Renal cortex interstitium (tissue), 11 donors: ENCODE measurements around the gene MYL11. TPM values are rescaled to one million over a fixed set of nuclear protein-coding genes. Genes with fewer than 3 reads are reported as not detected.
A peak's percentile ranks its signal among the peaks of the same experiment; 100 is the strongest.

ENCODE experiments used
- DNase-seq, 11 donors: peaks; one replicate each; pipeline ENCODE4 v3.0.0-alpha.2; 2013; ENCODE audit warnings: low read depth in 9 of 11, low spot score in 4 of 11; ENCODE audit errors: extremely low read depth in 1 of 11
- polyA plus RNA-seq, 3 donors: library from polyadenylated mRNA; unstranded; fragments of 120-200 nt; gene quantifications; one replicate each; pipeline ENCODE4 v1.2.1, GENCODE V29; 2013; ENCODE audit not compliant: insufficient read length in 3 of 3

MYL11 gene
- polyA plus RNA-seq, 3 donors, result 0.56 to 4.5 (median 1.2) TPM

DNA sequence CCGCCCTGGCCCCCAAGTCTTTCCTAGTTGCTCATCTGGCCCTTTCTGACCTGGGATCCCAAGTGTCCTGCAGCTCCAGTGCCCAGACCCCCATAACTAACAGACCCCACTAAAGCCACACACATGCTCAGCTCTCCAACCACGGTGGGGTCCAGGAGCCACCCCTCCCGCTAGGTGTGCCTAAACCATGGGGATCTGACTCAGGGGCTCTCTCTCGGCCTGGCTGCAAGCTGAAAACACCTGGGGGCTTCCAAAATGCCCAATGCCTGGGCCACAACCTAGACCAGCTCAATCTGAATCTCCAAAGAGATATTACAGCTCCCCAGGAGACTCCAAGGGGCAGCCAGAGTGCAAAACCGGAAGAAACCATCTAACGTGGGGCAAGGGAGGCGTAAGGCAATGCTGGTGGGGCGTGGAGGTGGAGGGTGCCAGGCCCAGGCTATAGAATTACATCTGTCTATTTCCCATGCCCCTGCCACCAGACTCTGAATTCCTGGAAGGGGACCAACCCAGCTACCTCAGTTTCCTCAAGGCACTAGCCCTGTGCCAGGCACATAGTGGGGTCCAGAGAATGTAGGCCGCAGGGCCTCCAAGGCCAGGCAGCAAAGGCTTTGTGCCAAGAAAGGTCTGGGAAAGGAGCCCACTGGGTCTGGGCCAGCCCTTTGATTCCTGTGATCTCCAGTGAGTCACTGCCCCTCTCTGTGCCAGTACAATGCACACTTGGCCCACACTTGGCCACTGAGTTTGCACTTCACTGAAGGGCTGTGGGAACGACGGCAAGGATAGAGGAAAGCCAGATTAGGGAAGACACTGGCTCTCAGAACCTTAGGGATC lies 22.8 kb upstream of the MYL11 start:
- DNase-seq, result no peak

DNA sequence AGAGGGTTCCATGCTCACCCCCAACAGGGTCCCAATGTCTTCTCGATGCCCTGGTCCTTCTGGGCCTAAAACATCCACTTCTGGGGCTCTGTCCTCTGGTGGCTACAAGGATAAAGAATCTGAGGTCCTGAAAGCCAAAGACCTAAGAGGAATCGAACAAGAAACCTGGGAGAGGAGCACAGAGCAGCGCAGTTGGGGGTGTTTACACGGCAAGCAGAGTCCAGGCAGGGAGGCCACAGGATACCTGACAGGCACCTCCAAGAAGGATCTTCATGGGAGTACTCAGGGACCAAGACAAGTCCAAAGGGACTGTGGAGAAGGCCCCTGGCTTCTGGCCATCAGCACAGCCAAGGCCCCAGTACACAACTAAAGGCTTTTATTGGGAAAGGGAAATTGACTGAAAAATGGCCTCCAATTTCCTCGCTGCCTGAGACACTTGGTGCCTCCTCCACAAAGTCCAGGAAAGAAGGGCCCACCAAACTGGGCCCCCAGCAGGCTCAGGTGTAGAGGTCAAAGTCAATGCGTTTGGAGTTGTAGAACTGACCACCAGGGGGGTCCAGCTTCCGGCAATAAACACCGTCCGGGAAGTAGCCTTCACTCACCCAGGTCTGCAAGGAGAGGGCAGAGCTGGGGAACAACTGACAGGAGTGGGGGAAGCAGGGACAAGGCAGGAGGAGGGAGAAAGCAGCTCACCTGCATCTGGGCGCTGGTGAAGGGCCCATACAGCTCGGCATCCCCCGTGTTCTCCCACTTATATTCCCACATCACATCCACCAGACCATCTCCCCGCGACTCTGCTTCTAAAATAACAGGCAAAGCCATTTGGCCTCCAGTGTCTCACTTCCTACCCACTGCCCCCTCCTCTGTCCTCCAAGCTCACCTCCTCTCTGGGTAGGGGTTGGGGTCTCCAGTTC lies 21.9 kb upstream of the MYL11 start:
- no peak for DNase-seq

DNA sequence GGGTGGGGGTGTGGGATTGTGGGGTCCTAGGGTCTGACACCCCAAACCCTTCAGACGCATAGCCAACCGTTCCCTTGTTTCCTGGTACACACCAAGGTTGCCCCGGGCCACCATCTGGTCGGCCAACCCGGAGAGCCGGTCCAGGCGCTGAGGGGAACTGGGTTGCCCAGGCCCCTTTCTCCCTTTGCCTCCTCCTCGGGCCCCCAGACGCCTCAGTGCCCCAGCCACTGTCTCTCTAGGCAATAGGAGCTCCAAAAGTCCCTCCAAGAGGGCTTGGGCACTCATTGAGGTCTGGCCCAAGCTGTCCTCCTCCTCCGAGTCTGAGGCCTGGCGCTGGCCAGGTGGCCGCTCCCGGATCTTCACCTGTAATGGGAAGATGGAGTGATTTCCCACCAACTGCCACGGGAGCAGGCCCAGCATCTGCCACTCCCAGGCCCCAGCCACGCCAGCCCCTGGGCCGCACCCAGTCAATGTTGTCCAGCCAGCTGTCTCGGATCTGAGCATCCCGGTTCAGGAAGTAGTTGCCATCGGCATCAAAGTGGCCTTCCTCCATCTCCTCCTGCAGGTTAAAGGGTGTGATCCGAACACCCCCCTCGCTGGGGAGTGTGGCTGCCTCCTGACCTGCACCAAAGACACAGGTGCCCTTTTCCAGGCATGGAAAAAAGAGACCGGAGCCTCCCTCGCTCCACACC lies 21.0 kb upstream of the MYL11 start:
- no peak for DNase-seq

DNA sequence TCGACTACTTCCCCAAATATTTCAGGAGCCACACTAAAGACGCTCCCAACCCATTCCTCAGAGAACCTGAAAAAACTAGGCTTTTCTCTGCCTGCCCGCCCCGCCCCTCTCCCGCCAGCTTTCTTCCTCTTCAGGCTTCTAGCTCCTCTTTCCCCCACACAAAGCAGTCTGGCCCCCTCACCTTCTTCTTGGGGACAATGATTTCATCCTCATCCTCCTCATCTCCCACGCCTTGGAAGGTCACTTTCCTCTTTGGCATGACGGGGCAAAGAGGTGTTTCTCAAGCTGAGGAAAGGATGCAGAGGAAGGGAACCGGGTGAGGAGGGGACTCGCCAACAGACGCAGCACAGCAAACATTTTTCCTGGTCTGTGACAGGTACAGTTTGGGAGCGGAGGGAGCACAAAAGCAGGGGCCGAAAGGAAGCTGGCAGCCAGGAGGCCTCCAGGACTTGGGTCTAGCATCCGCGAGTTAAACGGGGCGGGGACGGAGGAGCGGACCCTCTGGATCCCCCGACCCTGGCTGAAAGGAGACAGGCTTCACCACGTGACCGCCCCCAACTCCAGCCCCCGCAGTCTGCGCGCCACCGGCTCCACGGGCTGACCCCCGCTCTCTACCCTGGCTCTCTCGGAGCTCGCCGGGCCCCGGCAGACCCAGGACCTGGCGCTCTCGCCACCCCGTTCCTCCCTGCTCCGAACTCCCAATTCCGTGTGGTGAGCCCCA lies 20.0 kb upstream of the MYL11 start:
- DNase-seq, result no peak

DNA sequence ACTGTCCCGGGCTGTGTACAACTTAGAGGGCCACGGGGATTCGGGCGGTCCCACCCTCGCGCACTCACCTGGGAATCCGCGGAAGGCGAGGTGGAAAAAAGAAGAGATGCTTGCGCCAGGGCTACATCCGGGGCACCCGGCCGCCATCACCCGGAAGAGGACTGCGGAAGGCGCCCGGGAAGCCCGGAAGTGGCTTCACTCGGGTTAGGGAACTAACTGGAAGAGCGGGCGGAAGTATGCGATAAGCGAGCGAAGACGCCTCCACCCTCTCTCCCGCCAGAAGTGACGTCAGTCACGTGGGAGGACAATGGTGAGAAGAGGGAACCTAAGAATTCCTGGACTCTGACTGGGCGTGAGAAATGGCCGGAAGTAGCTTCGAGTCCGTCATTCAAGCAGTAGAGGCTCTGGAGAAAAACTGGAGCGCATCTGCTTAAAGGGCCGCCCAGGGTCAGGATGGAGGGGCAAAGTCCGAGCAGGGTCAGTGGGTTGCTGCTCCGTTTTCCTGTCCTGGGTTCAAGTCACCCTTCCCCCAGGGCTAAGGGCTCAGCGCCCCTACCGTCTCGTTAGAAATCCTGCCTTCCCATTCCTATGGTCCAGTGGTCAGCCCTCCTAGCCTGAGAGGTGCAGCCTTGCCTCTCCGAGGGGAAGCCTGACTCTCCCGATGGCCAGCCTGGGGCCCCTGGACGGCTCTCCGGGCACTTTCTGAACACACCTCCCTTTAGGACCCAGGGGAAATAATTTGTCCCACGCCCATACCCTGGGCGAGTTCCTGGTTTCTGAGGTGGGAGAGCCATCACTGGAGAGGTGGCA lies 19.3 kb upstream of the MYL11 start, which contains the start of gene CD2BP2:
TSS of gene CD2BP2 (minus strand) at position 165 of the 810 bp plus-strand sequence. CDS start 627 bp downstream, outside the sequence.
- DNase-seq, result peak; percentile 97 to 100 (median 99)

DNA sequence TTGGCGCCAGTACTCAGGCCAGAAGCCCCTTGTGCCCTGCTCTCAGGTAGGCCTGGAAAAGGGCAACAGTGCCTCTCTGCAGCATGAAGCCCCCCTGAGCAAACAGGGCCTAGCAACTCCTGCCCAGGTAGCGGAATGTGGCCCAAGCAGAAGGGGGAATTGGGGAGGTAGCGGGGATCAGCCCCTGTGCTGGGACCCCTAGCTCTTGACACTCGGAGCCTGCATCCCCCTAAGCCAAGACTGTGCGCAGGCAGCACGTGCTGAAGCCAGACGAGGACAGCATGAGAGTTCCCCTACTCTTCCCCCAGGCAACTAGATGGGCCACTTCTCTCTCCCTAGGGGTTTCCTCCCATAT lies 18.7 kb upstream of the MYL11 start:
- no peak for DNase-seq

DNA sequence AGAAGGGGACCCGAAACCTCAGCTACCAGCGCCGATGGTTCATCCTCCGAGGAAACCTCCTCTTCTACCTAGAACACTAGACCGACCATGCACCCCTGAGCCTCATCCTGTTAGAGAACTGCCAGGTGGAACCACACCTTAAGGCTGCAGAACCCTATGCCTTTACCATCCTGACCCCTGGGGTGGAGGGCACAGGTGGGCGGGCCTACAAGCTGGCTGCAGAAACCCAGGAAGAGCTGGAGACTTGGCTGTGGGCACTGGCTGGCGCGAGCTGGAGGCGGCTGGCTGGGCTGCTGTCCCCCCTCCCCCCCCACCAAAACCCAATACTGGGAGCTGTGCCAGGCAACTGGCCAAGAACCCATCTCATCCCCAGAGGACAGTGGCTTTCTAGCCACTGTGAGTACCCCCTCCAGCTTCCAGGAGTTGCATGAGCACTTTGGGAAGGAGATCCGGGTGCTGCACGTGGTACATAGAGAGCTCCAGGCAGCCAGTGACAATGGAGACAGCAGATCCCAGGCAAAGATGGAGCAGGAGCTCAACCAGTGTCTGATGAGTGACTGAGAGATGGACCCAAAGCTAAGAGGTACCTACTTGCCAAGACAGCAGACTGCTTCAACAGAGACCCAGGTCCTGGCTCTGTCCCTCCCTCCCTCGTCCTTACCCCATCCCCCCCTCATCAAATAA lies 18.1 kb upstream of the MYL11 start:
- no peak for DNase-seq

DNA sequence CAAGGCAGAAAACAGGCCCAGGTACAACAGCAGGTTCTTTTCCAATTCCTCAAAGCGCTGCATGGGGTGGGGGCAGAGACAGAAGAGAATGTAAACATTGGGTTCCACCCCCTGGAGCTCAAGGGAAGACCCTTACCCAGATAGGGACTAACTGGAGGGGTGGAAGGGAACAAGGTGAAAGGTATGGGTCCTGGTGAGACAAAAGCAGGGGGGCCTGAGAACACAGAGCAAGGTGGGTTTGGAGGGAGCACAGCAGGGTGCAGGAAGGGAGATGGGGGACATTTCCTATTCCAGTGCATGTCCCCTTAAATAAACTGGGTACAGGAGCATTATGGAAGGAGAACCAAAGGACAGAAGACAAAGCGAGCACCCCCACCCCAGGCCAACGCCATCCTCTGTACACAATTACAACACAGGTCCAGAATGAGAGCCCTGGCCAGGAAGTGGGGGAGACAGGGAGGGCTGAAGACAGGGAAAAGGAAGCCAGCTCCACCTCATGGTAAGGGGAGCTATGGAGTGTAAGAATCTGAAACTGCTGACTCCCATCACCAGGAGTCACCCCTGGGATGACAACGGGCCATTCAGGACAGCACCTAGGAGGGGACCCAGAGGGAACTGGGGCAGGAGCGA lies 17.4 kb upstream of the MYL11 start:
- no peak for DNase-seq

DNA sequence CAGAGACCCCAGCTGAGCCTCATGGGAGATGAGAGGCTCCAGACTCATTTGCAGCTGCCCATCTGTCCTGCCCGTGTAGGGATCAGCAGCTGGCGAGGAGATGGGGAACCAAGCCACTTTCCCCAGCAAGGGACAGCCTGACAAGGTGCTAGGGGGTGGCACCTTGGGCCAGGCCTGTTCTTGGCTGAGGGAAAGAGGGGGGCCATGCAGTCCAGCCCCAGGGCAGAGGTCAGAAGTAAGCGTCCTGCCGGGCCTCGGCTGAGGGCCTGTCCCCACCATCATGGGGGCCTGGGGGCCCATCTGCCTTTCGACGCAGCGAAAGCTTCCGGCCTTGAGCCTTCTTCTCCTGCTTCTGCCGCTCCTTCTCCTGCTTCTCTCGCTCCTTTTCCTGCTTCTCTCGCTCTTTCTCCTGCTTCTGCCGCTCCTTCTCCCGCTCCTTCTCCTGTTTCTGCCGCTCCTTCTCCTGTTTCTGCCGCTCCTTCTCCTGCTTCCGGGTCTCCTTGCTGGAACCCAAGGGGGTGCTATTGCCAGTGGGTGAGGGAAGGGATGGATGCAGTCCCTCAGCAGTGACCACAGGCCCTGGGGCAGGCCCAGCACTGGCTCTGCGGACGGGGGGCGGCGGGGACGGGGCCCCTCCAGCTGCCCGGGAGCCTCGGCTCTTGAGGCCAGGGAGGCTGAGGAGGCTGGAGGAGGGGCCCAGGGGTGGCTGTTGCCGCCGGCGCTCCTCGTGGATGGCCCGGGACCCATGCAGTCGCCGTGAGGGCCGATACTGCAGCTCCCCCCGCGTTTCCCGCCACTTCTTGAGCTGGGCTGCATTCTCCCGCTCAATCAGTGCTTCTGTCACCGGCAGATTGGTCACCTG lies 16.7 kb upstream of the MYL11 start:
- no peak for DNase-seq

DNA sequence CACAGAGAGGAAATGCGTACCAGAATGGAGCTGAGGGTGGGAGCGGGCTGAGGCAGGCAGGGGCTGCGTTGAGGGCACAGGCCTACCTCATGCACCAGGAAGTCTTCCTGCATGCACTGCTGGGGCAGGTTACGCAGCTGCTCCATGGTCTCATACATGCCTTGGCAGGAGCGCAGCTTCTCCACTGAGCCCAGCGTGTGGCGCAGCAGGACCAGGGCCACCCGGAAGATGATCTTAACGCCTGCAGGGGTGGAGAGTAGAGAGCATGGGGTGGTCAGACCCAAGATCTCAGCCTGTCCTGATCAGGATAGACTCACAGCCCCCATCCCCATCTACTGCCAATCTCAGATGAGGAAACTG lies 16.0 kb upstream of the MYL11 start:
- DNase-seq, result no peak

DNA sequence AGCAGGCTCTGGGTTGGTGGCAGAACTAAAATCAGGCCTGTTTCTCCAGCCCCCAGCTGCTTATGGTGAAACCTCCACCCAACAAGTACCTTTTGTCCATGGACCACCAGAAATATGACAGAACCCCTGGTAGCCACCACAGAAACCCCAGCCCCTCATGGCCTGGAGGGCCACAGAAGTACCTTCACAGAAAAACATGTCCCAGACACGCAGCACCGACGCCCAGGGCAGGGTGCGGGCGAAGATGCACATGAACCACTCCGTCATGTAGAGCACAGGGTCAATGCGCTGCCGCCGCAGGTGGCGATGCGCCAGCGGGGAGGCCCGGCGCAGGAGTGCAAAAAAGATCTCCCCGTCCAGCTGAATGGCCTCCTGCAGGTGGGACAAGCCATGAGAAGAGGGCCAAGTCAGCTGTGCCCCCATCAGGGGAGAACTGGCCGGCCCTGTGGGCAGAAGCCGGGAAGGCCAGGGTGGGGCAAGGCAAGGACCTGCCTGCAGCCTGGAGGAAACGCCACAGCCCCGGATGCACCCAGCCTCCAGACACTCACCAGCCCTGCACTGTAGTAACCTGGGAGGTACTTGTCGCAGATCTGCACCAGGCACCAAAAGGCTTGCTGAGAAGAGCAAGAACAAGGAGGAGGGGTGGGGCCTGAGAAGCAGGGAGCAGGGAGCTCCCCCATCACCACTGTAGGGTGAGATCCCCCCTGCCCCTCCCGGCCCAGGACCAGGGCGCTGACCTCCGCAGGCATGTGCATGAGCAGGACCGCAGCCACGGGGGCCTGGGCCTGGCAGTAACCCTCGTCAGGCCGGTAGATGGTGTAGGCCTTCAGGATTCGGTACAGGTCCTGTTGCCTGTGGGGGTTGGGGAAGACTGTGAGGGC lies 15.4 kb upstream of the MYL11 start:
- DNase-seq, result no peak

DNA sequence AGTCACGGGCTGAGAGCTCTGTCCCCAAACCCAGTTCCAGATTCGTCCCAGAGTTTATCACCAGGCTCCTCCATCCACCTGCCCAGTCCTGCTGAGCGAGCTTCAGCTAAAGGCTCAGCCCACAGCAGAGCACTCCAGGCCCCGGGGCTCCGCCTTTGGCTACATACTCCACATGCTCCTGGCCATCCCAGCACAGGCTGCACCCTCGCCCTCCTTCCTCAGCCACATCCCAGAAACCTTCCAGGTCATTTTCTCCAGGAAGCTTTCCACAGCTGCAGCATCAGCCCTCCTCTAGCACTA lies 14.8 kb upstream of the MYL11 start:
- DNase-seq, result no peak

DNA sequence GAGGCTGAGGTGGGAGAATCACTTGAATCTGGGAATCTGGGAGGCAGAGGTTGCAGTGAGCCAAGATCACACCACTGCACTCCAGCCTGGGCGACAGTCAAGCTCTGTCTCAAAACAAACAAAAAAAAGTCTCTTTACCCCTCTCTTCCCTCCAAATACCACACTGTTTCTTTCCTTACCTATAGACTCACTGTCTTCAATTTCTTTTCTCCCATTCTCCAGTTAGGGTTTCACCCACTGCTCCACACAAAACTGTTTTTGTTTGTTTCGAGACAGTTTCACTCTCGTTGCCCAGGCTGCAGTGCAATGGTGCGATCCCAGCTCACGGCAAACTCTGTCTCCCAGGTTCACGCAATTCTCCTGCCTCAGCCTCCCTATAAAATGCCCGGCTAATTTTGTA lies 13.4 kb upstream of the MYL11 start:
- no peak for DNase-seq

DNA sequence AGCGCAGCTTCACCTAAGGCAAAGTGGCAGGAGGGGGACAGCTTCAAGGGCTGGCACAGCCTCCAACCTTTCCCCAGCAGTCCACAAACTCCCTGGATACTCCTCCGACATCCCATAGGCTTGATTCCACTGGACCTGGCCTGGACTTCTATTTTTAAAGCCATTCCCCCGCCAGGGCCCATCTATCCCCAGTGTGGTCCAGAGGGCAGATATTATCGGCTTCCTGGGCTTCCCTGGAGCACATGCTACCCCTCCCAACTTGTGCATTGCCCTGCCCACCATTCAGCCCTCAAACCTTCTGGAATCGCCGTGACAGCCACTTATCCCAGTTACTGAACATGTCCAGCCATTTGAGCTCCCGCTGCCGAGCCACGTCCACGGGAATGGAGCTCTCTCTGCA lies 9.4 kb upstream of the MYL11 start:
- DNase-seq, result no peak

DNA sequence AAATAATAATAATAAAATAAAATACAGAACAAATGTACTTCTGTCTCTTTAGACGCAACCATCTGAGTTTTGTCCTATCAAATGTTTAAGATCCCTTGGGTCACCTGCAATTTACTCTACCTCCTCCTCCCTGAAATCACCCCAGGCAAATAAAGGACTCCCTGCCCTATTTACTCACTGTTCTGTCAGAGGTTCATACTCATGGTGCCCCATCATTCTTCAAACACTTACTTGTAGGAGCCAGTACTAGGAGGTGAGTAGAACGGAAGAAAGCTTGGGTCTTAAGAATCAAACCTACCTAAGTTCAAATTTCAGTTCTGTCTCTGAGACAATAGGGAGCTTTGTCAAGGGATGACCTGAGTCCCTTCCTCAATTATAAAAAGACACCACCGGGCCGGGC lies 8.1 kb upstream of the MYL11 start:
- no peak for DNase-seq
